Activated naive CD8-positive, alpha-beta T cell treated with anti-CD3 and anti-CD28 coated beads for 36 hours (primary cell): ENCODE data around the gene SEC14L5. TPM values are rescaled to one million over a fixed set of nuclear protein-coding genes. Genes with fewer than 3 reads are reported as not detected.

Experiments used
- DNase-seq: peaks from one replicate; pipeline ENCODE4 v3.0.0; 2021
- H3K27ac Mint-ChIP-seq: one replicate; pipeline ENCODE4 v1.8.0; 2022; ENCODE audit warnings: mild to moderate bottlenecking, moderate library complexity, mixed read lengths
- H3K27me3 Mint-ChIP-seq: one replicate; pipeline ENCODE4 v1.8.0; 2022; ENCODE audit warnings: mild to moderate bottlenecking, mixed read lengths
- H3K36me3 Mint-ChIP-seq: one replicate; pipeline ENCODE4 v1.8.0; 2021; ENCODE audit warnings: mild to moderate bottlenecking, mixed read lengths
- H3K4me1 Mint-ChIP-seq: one replicate; pipeline ENCODE4 v1.8.0; 2021; ENCODE audit warnings: mixed read lengths
- H3K4me3 Mint-ChIP-seq: one replicate; pipeline ENCODE4 v1.8.0; 2022; ENCODE audit warnings: mild to moderate bottlenecking, moderate library complexity, mixed read lengths
- H3K9me3 Mint-ChIP-seq: one replicate; pipeline ENCODE4 v1.8.0; 2022; ENCODE audit warnings: mixed read lengths
- total RNA-seq, 2 experiments: library from RNA; stranded (reverse); gene quantifications; one replicate each; pipeline ENCODE4 v1.2.3, GENCODE V29; 2021

The SEC14L5 gene
- total RNA-seq, 2 experiments from 2014 or later, result 0.04 to 0.10 TPM

DNA sequence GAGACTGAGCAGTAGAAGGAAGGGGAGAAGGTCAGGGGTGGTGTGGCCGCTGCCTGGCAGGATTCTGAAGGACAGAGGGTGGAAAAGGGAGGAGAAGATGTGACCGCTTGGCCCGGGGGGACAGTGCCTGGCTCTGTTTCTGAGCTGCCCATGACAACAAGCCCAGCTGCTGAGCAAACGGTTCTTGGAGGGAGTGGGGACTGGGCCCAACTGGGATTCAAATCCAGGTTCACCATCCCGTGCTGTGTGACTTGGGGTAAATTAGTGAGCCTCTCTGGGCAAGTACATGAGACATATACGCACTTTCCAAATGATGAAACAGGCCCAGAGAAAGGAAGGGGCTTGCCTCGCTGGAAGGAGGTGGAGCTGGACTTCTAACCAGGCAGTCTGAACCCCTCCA lies 23.3 kb downstream of the SEC14L5 start:
- H3K36me3 Mint-ChIP-seq, result no peaks in the 10 kb centered on the region
- H3K27ac Mint-ChIP-seq, result no peak overlapping the region
- no peak overlapping the region for H3K4me3 Mint-ChIP-seq
- peaks cover 3% of the 10 kb centered on the region for H3K9me3 Mint-ChIP-seq
- H3K4me1 Mint-ChIP-seq, result no peaks in the 10 kb centered on the region
- no peak for DNase-seq
- H3K27me3 Mint-ChIP-seq, result peaks cover 27% of the 10 kb centered on the region

DNA sequence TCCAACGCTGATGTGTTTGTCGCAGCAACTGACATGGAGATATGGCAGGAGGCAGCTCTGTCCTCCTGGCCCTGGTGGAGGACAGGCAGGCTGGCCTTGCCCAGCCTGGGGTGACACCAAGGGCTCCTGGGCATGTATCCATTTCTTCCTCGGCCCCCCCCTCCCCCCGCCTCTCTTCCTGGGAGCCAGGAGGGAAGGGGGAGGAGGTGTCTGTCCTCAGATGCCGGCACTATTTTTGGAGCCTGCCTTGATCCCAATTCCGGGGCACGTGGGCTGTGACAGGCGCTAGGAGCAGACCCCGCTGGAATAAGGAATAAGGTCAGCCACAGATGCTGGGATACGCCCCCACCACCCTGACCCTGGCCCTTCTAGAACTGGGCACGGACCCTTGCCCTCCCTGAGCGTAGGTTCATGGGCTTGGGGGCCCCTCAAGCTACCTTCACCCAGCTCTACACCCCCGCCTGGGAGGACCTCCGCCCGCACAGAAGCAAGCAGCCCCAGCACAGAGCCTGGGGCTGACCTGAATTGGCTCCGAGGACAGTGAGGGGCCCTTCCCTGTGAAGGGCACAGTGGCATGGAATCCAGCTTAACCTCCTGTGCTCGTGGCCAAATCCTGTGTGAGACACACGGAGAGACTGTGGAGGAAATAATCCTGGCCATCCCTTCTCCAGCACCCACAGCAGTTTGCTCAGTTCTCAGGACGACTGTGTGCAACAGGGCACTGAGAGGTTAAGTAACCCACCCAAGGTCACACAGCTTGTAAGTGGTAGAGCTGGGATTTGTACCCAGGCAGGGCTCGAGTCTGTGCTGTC lies 24.1 kb downstream of the SEC14L5 start:
- Mint-ChIP-seq H3K4me1 (no peaks in the 10 kb centered on the region), H3K36me3 (no peaks in the 10 kb centered on the region), H3K27ac (no peak overlapping the region), H3K9me3 (peaks cover 6% of the 10 kb centered on the region), H3K27me3 (peaks cover 35% of the 10 kb centered on the region), H3K4me3 (no peak overlapping the region)
- DNase-seq, result no peak

DNA sequence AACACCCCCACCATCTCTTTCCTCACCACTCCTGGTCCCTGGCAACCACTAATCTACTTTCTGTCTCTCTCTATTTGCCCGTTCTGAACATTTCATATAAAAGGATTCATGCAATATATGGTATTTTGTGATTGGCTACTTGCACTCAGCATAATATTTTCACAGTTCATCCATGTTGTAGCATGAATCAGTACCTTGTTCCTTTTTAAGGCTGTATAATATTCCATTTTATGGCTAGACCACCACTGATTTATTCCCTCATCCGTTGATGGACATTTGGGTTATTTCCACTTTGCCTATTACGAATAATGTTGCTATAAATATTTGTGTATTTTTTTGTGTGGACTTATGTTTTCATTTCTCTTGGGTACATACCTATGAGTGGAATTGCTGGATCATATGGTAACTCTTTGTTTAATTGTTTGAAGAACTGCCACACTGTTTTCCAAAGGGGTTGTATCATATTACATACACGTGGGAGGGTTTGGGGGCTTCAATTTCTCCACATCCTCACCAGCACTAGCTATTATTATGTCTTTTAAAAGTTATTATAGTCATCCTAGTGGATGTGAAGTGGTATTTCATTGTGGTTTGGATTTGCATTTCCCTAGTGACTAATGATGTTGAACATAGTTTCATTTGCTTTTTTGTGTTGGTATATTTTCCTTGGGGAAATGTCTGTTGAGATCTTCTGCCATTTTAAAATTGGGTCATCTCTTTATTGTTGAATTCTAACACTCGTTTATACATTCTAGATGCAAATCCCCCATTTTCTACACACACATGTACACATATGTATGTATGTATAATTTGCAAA lies 26.3 kb downstream of the SEC14L5 start:
- Mint-ChIP-seq H3K4me3 (no peak overlapping the region), H3K9me3 (peaks cover 6% of the 10 kb centered on the region), H3K27me3 (peaks cover 48% of the 10 kb centered on the region), H3K36me3 (no peaks in the 10 kb centered on the region), H3K4me1 (no peaks in the 10 kb centered on the region), H3K27ac (no peak overlapping the region)
- DNase-seq, result no peak

DNA sequence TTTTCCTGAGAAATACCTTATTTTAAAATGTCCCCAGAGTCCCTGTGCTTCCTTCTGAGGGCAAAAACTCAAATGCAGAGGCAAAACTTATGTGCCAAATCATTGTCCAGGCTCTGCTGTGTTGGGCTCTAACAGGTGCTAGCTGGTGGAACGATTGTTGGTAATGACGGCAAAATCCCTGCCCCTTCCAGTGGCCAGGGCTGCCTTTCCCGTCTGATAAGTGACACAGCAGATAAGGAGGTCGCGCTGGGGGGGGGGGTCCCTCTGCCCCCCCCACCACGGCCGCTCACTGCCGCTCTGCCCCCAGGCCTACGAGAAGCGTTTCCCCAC lies 29.1 kb downstream of the SEC14L5 start:
- no peak for DNase-seq
- Mint-ChIP-seq H3K4me3 (no peak overlapping the region), H3K4me1 (no peaks in the 10 kb centered on the region), H3K36me3 (no peaks in the 10 kb centered on the region), H3K27ac (no peak overlapping the region), H3K9me3 (peaks cover 6% of the 10 kb centered on the region), H3K27me3 (peaks cover 58% of the 10 kb centered on the region)

DNA sequence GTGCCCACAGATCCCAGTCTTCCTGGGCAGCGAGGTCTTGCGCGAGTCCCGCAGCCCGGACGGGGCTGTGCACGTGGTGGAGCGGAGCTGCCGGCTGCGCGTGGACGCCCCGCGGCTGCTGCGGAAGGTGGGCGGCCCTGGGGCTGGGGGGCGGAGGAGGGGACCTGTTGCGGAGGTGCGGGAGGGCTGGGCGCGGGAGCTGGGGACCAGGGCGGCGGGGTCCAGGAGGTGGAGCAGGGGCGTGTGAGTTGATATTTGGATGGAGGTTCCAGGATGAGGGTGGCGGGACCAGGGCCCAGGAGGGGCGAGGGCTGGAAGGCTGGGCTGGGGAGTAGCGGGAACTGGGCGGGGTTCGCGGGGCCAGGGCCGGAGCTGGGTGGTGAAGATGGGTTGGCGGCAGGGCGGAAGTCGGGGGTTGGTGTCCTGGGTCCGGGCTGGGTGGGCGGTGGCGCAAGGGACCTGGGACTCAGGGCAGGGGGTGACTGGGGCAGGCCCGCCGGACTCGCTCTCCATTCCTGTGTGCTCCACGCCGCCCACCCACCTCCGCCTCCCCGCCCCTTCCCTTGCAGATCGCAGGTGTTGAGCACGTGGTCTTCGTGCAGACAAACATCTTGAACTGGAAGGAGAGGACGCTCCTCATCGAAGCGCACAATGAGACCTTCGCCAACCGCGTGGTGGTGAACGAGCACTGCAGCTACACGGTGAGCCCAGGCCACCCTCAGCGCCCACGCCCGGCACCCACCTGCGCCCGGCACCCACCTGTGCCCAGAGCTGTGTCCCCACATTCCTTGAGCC lies 29.6 kb downstream of the SEC14L5 start:
- Mint-ChIP-seq H3K4me3 (no peak overlapping the region), H3K27ac (no peak overlapping the region), H3K4me1 (no peaks in the 10 kb centered on the region), H3K27me3 (peaks cover 62% of the 10 kb centered on the region), H3K36me3 (no peaks in the 10 kb centered on the region), H3K9me3 (peaks cover 6% of the 10 kb centered on the region)
- no peak for DNase-seq

DNA sequence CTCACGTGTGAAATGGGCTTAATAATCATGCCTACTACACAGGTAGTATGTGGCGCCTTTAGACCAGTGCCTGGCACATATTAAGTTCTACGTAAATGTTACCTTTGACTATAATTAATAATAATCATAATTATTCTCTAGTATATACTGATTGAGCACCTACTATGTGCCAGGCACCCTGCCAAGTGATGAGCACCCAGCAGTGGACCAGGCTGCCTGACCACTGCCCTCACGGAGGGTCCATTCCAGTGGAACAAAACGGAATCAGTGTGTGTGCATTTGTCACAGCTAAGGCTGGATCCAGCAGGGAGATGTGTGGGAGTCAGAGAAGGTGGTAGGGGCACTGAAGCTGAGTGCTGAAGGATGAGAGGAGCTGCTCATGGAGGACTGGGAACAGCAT lies 30.5 kb downstream of the SEC14L5 start:
- no peaks in the 10 kb centered on the region for H3K36me3 Mint-ChIP-seq
- DNase-seq, result no peak
- H3K4me1 Mint-ChIP-seq, result no peaks in the 10 kb centered on the region
- peaks cover 6% of the 10 kb centered on the region for H3K9me3 Mint-ChIP-seq
- H3K4me3 Mint-ChIP-seq, result no peak overlapping the region
- H3K27ac Mint-ChIP-seq, result no peak overlapping the region
- peaks cover 65% of the 10 kb centered on the region for H3K27me3 Mint-ChIP-seq

DNA sequence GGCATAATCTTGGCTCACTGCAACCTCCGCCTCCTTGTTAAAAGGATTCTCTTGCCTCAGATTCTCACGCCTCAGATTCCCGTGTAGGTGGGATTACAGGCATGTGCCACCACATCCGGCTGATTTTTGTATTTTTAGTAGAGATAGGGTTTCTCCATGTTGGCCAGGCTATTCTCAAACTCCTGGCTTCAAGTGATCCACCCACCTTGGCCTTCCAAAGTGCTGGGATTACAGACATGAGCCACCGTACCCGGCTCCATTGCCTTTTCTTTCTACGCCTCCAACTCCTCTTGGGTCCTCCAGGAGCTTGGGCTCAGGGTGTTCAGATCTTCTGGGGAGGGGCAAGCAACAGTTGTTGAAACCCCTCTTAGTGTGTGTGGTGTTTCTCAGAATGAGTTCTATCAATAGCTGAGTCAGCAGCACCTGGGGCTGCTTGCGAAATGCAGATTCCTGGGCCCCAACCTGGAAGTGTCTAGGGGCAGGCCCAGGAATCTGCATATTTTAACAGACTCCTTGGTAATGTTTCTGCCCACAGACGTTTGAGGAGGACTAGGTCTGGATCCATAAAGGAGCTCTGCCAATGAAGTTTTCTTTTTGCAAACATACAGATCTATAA lies 31.4 kb downstream of the SEC14L5 start:
- peaks cover 6% of the 10 kb centered on the region for H3K9me3 Mint-ChIP-seq

DNA sequence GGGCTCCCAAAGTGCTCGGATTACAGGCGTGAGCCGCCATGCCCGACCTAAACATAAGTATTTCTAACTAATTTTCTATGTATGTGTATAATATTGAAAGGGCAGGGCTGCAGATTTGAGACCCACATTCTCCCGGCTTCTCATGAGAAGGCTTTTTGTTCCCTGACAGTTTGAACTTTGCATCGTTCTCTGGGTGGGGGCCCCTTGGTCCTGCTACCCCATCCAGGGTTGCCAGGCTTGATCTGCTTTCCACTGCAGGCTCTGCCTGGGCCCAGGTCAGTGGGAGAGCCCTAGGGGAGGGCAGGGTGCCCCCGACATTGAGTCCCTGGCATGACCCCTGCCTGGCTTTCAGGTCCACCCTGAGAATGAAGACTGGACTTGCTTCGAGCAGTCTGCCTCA lies 32.3 kb downstream of the SEC14L5 start:
- Mint-ChIP-seq H3K36me3 (no peaks in the 10 kb centered on the region), H3K9me3 (peaks cover 3% of the 10 kb centered on the region), H3K4me1 (no peaks in the 10 kb centered on the region), H3K27ac (no peak overlapping the region), H3K4me3 (no peak overlapping the region), H3K27me3 (peaks cover 73% of the 10 kb centered on the region)
- no peak for DNase-seq

More for the DNA sequence above, 31.4 kb downstream of the SEC14L5 start:
- Mint-ChIP-seq H3K27me3 (peaks cover 68% of the 10 kb centered on the region), H3K4me3 (no peak overlapping the region), H3K36me3 (no peaks in the 10 kb centered on the region), H3K27ac (no peak overlapping the region), H3K4me1 (no peaks in the 10 kb centered on the region)
- DNase-seq, result no peak

DNA sequence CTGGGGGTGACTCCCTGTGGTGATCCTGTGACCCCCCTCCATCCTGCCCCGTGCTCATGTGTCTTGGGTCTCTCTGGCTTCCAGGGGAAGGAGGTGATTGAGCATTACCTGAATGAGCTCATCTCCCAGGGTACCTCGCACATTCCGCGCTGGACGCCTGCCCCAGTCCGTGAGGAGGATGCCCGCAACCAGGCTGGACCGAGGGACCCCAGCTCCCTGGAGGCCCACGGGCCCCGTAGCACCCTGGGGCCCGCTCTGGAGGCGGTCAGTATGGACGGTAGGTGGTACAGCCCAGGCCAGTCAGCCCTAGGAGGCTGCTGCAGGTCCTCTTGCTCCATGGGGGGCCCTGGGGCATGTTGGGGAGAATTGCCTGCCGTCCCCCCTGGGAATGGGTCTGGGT lies 33.6 kb downstream of the SEC14L5 start:
- peaks cover 65% of the 10 kb centered on the region for H3K27me3 Mint-ChIP-seq
- no peaks in the 10 kb centered on the region for H3K4me1 Mint-ChIP-seq
- peaks cover 2% of the 10 kb centered on the region for H3K9me3 Mint-ChIP-seq
- H3K36me3 Mint-ChIP-seq, result no peaks in the 10 kb centered on the region
- no peak overlapping the region for H3K4me3 Mint-ChIP-seq
- no peak overlapping the region for H3K27ac Mint-ChIP-seq
- DNase-seq, result no peak

DNA sequence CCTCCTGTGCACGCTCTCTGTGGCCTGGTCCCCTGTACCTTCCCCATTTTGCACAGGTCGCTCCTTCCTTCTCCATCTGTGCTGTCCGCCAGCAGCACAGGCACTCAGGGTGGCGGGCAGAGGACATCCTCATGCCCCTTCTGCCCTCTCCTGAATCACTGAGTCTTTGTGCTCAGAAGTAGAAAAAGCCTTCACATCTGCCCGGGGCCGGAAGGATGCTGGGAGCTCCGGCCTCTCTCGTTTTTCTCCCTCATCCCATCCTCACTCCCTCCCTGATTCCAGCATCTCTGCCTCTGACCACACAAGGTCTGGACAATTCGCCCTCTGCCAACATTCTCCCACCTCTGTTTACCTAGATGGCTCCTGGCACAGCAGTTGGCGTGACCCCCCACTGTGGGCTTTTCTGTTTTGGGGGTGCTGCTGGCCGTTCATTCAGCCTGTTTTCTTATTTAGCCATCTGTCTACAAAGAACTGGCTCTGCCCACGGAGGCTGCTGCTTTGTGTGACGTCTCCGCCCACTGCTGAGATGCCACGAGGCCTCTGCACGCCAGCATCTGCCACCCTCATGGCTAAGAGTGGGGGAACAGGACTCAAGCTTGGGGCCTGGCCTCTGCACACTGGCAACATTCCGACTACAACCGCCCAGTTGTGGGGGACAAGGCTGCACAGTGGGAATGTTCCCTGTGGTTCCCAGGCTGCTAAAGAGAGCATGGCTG lies 36.7 kb downstream of the SEC14L5 start:
- Mint-ChIP-seq H3K27me3 (peaks cover 45% of the 10 kb centered on the region), H3K9me3 (no peaks in the 10 kb centered on the region), H3K36me3 (no peaks in the 10 kb centered on the region), H3K4me1 (no peaks in the 10 kb centered on the region), H3K4me3 (no peak overlapping the region), H3K27ac (no peak overlapping the region)
- DNase-seq, result no peak

DNA sequence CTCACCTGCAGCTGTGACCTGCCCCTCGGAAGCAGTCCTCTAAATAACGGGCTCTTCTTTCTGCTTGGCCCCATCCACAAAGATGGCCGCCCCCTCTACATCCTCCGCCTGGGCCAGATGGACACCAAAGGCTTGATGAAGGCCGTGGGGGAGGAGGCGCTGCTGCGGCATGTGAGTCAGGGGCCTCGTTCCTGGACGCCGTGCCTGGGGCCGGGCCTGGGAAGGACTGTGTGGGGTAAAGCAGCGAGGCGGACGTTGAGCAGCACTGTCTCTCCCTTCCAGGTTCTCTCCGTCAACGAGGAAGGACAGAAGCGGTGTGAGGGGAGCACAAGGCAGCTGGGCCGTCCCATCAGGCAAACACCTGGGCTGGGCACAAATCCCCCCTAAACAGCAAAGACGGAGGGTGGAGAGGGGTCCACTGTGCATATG lies 42.5 kb downstream of the SEC14L5 start:
- Mint-ChIP-seq H3K36me3 (no peaks in the 10 kb centered on the region), H3K4me1 (no peaks in the 10 kb centered on the region)

DNA sequence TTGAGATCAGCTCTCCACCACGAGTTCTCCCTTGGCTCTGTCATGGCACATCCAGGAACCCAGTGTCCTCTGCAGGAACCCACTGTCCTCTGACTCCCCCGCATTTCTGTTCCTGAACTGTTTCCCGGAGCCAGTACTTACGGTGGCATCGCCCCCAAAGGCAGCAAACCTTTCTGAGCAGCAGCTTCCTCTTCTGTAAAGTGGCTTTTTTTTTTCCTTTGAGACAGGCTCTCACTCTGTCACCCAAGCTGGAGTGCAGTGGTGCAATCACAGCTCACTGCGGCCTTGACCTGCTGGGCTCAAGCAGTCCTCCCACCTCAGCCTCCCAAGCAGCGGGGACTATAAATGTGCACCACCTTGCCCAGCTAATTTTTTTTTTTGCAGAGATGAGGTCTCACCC lies 43.4 kb downstream of the SEC14L5 start:
- DNase-seq, result no peak
- Mint-ChIP-seq H3K4me3 (no peak overlapping the region), H3K27ac (no peak overlapping the region), H3K9me3 (no peaks in the 10 kb centered on the region), H3K27me3 (peaks cover 19% of the 10 kb centered on the region), H3K36me3 (no peaks in the 10 kb centered on the region), H3K4me1 (no peaks in the 10 kb centered on the region)

More for the DNA sequence above, 42.5 kb downstream of the SEC14L5 start:
- H3K27ac Mint-ChIP-seq, result no peak overlapping the region
- H3K27me3 Mint-ChIP-seq, result peaks cover 20% of the 10 kb centered on the region
- DNase-seq, result no peak
- H3K9me3 Mint-ChIP-seq, result no peaks in the 10 kb centered on the region
- no peak overlapping the region for H3K4me3 Mint-ChIP-seq

DNA sequence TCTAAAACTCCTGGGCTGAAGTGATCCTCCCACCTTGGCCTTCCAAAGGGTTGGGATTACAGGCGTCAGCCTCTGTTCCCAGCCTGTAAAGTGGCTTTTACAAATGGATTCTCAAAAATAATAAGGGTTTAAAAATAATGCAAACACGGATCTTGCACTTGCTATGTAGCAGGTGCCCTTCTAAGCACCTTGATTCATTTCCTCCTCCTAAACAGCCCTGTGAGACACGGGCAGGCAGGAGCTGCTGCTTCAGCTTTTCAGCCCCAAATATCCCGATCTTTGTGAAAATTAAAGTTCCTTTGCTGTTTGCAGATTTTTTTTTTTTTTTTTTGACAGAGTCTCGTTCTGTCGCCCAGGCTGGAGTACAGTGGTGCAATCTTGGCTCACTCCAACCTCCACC lies 43.9 kb downstream of the SEC14L5 start:
- Mint-ChIP-seq H3K27me3 (peaks cover 16% of the 10 kb centered on the region), H3K36me3 (no peaks in the 10 kb centered on the region), H3K27ac (no peak overlapping the region), H3K4me3 (no peak overlapping the region), H3K9me3 (no peaks in the 10 kb centered on the region), H3K4me1 (no peaks in the 10 kb centered on the region)
- no peak for DNase-seq

DNA sequence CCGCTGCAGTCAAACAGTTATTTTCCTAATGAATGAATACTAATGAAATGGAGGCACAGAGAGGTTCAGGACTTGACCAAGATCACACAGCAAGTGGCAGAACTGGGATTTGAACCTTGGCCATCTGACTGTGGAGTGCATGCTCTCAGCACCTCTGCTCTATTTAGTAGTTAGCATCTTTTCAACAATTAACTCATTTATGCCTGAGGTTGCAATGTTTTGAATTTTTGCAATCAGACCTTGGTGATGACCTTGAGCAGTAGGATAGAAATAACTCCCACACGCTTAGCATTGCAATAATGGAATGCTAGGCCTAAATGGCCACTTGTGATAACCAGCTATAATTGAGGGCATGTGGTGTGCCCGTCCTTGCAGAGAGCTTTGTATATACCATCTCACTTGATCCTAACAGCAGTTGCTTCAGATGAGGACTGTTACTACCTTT lies 44.6 kb downstream of the SEC14L5 start:
- no peaks in the 10 kb centered on the region for H3K36me3 Mint-ChIP-seq
- no peak overlapping the region for H3K27ac Mint-ChIP-seq
- no peak for DNase-seq
- H3K4me3 Mint-ChIP-seq, result no peak overlapping the region
- peaks cover 9% of the 10 kb centered on the region for H3K27me3 Mint-ChIP-seq
- no peaks in the 10 kb centered on the region for H3K4me1 Mint-ChIP-seq
- no peaks in the 10 kb centered on the region for H3K9me3 Mint-ChIP-seq
